ENCODE results near the gene GP9. TPM values are rescaled to one million over a fixed set of nuclear protein-coding genes. Genes with fewer than 3 reads are reported as not detected.

GP9 gene
- polyA plus RNA-seq, 1 donor from 2014 or later, result not detected

GRCh38 chr3:129106320-129106719, 45.7 kb downstream of the GP9 start:
- Histone ChIP-seq H4K20me1 (ENCODE audit: insufficient read depth) (no peaks in the 10 kb centered on the region), H3K4me2 (ENCODE audit: low read length) (no peak overlapping the region), H3K9ac (ENCODE audit: low read length) (no peak overlapping the region), H3F3A (ENCODE audit: insufficient read depth, low read length, poor library complexity, severe bottlenecking) (no peaks in the 10 kb centered on the region), H3K4me3 (ENCODE audit: low read length) (no peak overlapping the region), H3K36me3 (ENCODE audit: insufficient read depth, low read length) (no peaks in the 10 kb centered on the region), H3K9me2 (ENCODE audit: insufficient read depth, low read length) (no peaks in the 10 kb centered on the region), H3K27me3 (ENCODE audit: insufficient read depth, low read depth, low read length) (no peaks in the 10 kb centered on the region), H3K79me2 (replicated peaks; ENCODE audit: insufficient read depth, low read length) (no peaks in the 10 kb centered on the region), H3K9me3 (ENCODE audit: low read length) (no peaks in the 10 kb centered on the region), H2AFZ (ENCODE audit: low read depth, low read length) (no peak overlapping the region), H3K27ac (ENCODE audit: low read length) (no peak overlapping the region)
- TF ChIP-seq POLR2AphosphoS5 (IDR thresholded peaks at IDR 0.05) (no peak), MXI1 (conservative IDR thresholded peaks at IDR 0.05; ENCODE audit: poor library complexity, severe bottlenecking) (no peak), EP300 (conservative IDR thresholded peaks at IDR 0.05; ENCODE audit: poor library complexity, severe bottlenecking) (no peak), TAF1 (IDR thresholded peaks at IDR 0.05; ENCODE audit: low read depth) (no peak), SMC3 (conservative IDR thresholded peaks at IDR 0.05; ENCODE audit: poor library complexity) (no peak), EZH2 (IDR thresholded peaks at IDR 0.05; ENCODE audit: borderline replicate concordance, insufficient read depth, low read length, poor library complexity, severe bottlenecking) (no peak), REST (IDR thresholded peaks at IDR 0.05; ENCODE audit: borderline replicate concordance) (no peak)

DNA sequence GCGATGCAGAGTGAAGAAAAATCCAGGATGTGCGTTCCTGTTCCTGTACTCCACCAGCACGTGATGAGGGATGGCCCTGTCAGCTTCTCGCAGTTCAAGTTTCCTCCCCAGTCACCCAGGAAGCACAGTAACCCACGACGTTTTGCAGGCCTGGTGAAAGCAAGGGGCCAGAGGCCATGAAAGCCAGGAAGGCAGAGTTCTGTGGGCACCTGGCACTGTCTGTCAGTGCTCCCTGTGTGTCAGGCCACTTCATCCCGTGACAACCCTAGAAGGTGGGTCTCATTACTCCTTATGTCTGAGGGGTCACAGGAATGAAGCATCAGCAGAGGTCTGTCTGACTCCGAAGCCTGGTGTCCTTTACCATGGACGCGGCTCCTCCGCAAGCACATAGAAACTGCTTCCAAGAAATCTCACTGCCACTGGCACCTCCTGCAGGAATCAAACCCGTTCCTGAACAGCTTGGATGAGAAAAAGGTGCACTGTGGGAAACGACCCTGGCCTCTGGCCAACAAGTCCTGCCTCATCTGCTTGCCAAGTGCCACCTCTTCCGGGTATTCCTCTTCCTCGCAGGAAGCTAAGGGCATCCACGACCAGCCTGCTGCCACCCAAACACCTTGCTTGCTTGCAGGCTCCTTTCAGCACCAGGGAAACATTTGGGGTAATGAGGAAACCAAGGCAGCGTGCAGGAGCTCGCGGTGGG, 46.4 kb downstream of the GP9 start:
- Histone ChIP-seq H3K9ac (ENCODE audit: low read length) (no peak overlapping the region), H3K9me2 (ENCODE audit: insufficient read depth, low read length) (no peaks in the 10 kb centered on the region), H3K79me2 (replicated peaks; ENCODE audit: insufficient read depth, low read length) (no peaks in the 10 kb centered on the region), H3K27me3 (ENCODE audit: insufficient read depth, low read depth, low read length) (no peaks in the 10 kb centered on the region), H3K4me3 (ENCODE audit: low read length) (no peak overlapping the region), H3K36me3 (ENCODE audit: insufficient read depth, low read length) (no peaks in the 10 kb centered on the region), H3K27ac (ENCODE audit: low read length) (no peak overlapping the region), H2AFZ (ENCODE audit: low read depth, low read length) (no peak overlapping the region), H4K20me1 (ENCODE audit: insufficient read depth) (no peaks in the 10 kb centered on the region), H3K4me2 (ENCODE audit: low read length) (no peak overlapping the region), H3K9me3 (ENCODE audit: low read length) (no peaks in the 10 kb centered on the region), H3F3A (ENCODE audit: insufficient read depth, low read length, poor library complexity, severe bottlenecking) (no peaks in the 10 kb centered on the region)
- no peak for TF ChIP-seq CTCF (IDR thresholded peaks at IDR 0.05; ENCODE audit: poor library complexity, severe bottlenecking)
- TF ChIP-seq TAF1 (IDR thresholded peaks at IDR 0.05; ENCODE audit: low read depth), result no peak
- no peak for TF ChIP-seq SMC3 (conservative IDR thresholded peaks at IDR 0.05; ENCODE audit: poor library complexity)
- no peak for TF ChIP-seq MXI1 (conservative IDR thresholded peaks at IDR 0.05; ENCODE audit: poor library complexity, severe bottlenecking)
- no peak for TF ChIP-seq EP300 (conservative IDR thresholded peaks at IDR 0.05; ENCODE audit: poor library complexity, severe bottlenecking)
- TF ChIP-seq REST (IDR thresholded peaks at IDR 0.05; ENCODE audit: borderline replicate concordance), result no peak
- TF ChIP-seq EZH2 (IDR thresholded peaks at IDR 0.05; ENCODE audit: borderline replicate concordance, insufficient read depth, low read length, poor library complexity, severe bottlenecking), result no peak
- no peak for TF ChIP-seq RAD21 (conservative IDR thresholded peaks at IDR 0.05)
- no peak for TF ChIP-seq POLR2AphosphoS5 (IDR thresholded peaks at IDR 0.05)
